CD14-positive monocyte (primary cell): ENCODE results near the gene CAMTA1. TPM values are rescaled to one million over a fixed set of nuclear protein-coding genes. Genes with fewer than 3 reads are reported as not detected.

Source experiments
- DNase-seq, 3 donors: peaks; one replicate each; pipeline ENCODE4 v3.0.0-alpha.2; 2011 to 2022
- H2AFZ ChIP-seq: 2 replicates; pipeline ENCODE4 v1.6.0; 2012; ENCODE audit warnings: mild to moderate bottlenecking, low read depth, low read length, inconsistent platforms; ENCODE audit not compliant: insufficient read depth, poor library complexity, severe bottlenecking
- H3K27ac ChIP-seq, 2 donors: 1 replicate in 1 of 2; 2 replicates in 1 of 2; pipeline ENCODE4 v1.5.1; 2012 to 2013; ENCODE audit warnings: low read length in 2 of 2, control low read depth in 1 of 2, inconsistent platforms in 1 of 2, low read depth in 1 of 2, mild to moderate bottlenecking in 1 of 2
- H3K27me3 ChIP-seq, 2 donors: one replicate each; pipeline versions ENCODE4 v1.6.0 to v1.6.1; 2011 to 2013; ENCODE audit warnings: low read length in 2 of 2; ENCODE audit not compliant: control insufficient read depth in 2 of 2, insufficient read depth in 2 of 2
- H3K36me3 ChIP-seq, 2 donors: replicated peaks in 1 of 2; 1 replicate in 1 of 2; 2 replicates in 1 of 2; pipeline versions ENCODE4 v1.5.1 to v1.6.1; 2012 to 2013; ENCODE audit warnings: low read length in 2 of 2, control low read depth in 1 of 2, inconsistent platforms in 1 of 2, mild to moderate bottlenecking in 1 of 2; ENCODE audit not compliant: insufficient read depth in 2 of 2, control insufficient read depth in 1 of 2
- H3K4me1 ChIP-seq, 2 donors: 1 replicate in 1 of 2; 2 replicates in 1 of 2; pipeline versions ENCODE4 v1.5.1 to v1.6.1; 2012 to 2013; ENCODE audit warnings: low read length in 2 of 2, control low read depth in 1 of 2, inconsistent platforms in 1 of 2, mild to moderate bottlenecking in 1 of 2, moderate library complexity in 1 of 2; ENCODE audit not compliant: insufficient read depth in 2 of 2, control insufficient read depth in 1 of 2
- H3K4me2 ChIP-seq: replicated peaks from 2 replicates; pipeline ENCODE3; 2012; ENCODE audit warnings: low read length, moderate library complexity, mild to moderate bottlenecking; ENCODE audit not compliant: poor library complexity, severe bottlenecking; ENCODE audit errors: extremely low read depth
- H3K4me3 ChIP-seq, 3 experiments: fragments of 200-600 bp in 1 of 3; sonication (generic) in 1 of 3; replicated peaks in 1 of 3; 1 replicate in 2 of 3; 2 replicates in 1 of 3; pipeline ENCODE4 v1.5.1; 2011 to 2013; ENCODE audit warnings: low read length in 3 of 3, mild to moderate bottlenecking in 3 of 3, control low read depth in 2 of 3, low read depth in 2 of 3, inconsistent platforms in 1 of 3, moderate library complexity in 1 of 3
- H3K79me2 ChIP-seq: 2 replicates; pipeline ENCODE4 v1.6.0; 2012; ENCODE audit warnings: mild to moderate bottlenecking, control low read depth, inconsistent platforms, low read length, moderate library complexity; ENCODE audit not compliant: insufficient read depth
- H3K9ac ChIP-seq: 2 replicates; pipeline ENCODE4 v1.6.0; 2017; ENCODE audit warnings: low read length, mild to moderate bottlenecking; ENCODE audit not compliant: insufficient read depth, poor library complexity, severe bottlenecking
- H3K9me3 ChIP-seq, 2 donors: replicated peaks in 1 of 2; 1 replicate in 1 of 2; 2 replicates in 1 of 2; pipeline versions ENCODE4 v1.5.1 to v1.6.1; 2012 to 2013; ENCODE audit warnings: low read length in 2 of 2, control low read depth in 1 of 2; ENCODE audit not compliant: control insufficient read depth in 1 of 2, insufficient read depth in 1 of 2
- H4K20me1 ChIP-seq: 2 replicates; pipeline ENCODE4 v1.6.0; 2012; ENCODE audit warnings: mild to moderate bottlenecking, low read length, control low read depth, moderate library complexity; ENCODE audit not compliant: insufficient read depth
- H3K27ac Mint-ChIP-seq, 7 donors: one replicate each; pipeline ENCODE4 v1.8.0; 2020; ENCODE audit warnings: mild to moderate bottlenecking in 7 of 7, mixed read lengths in 7 of 7, moderate library complexity in 6 of 7, inconsistent platforms in 2 of 7
- H3K27me3 Mint-ChIP-seq, 3 donors: one replicate each; pipeline ENCODE4 v1.8.0; 2021 to 2022; ENCODE audit warnings: low read depth in 3 of 3, mild to moderate bottlenecking in 3 of 3, mixed read lengths in 3 of 3, moderate library complexity in 3 of 3, inconsistent platforms in 1 of 3
- H3K36me3 Mint-ChIP-seq, 2 donors: one replicate each; pipeline ENCODE4 v1.8.0; 2020; ENCODE audit warnings: mixed read lengths in 2 of 2, inconsistent platforms in 1 of 2, mild to moderate bottlenecking in 1 of 2
- H3K4me1 Mint-ChIP-seq: one replicate; pipeline ENCODE4 v1.8.0; 2020; ENCODE audit warnings: mild to moderate bottlenecking, mixed read lengths
- H3K4me3 Mint-ChIP-seq, 2 donors: one replicate each; pipeline ENCODE4 v1.8.0; 2020; ENCODE audit warnings: mild to moderate bottlenecking in 2 of 2, mixed read lengths in 2 of 2, moderate library complexity in 1 of 2
- H3K9me3 Mint-ChIP-seq, 7 donors: one replicate each; pipeline ENCODE4 v1.8.0; 2020 to 2022; ENCODE audit warnings: mixed read lengths in 7 of 7, mild to moderate bottlenecking in 6 of 7, moderate library complexity in 6 of 7, inconsistent platforms in 2 of 7
- CTCF ChIP-seq: fragments of 200-600 bp; IDR thresholded peaks from one replicate; pipeline ENCODE4 v1.8.0; 2022; ENCODE audit warnings: antibody characterized with exemption, mild to moderate bottlenecking
- WGBS: methylation state at CpG from one replicate; pipeline ENCODE4 v1.1.5; 2013; ENCODE audit warnings: missing lambda C conversion rate; ENCODE audit not compliant: insufficient coverage; 5-methylcytosine and 5-hydroxymethylcytosine counted together
- intact Hi-C, 2 donors: fragments of 100-400 bp; cut with micrococcal nuclease; formaldehyde crosslinking; loops; one replicate each; pipeline versions ENCODE4 v1.15.0 to v1.15.1; 2023
- polyA plus RNA-seq, 3 donors: library from polyadenylated mRNA; depleted of rRNA in 1 of 3; unstranded in 2 of 3; stranded (reverse) in 1 of 3; fragments of 300-500 nt in 2 of 3; fragments of >200 nt in 1 of 3; fragmentation: Illumina TruSeq in 2 of 3; gene quantifications; 1 replicate in 2 of 3; 2 replicates in 1 of 3; pipeline ENCODE4 v1.2.3, GENCODE V29; 2012 to 2021

The CAMTA1 gene
- polyA plus RNA-seq, 3 donors = 52.0 to 89.6 (median 78.3) TPM

- TF ChIP-seq CTCF = no peak
Measured at GRCh38 chr1:7594002-7594713, 808.9 kb downstream of the CAMTA1 start.

GRCh38 chr1:7594714-7595295 lies 809.6 kb downstream of the CAMTA1 start:
- Histone ChIP-seq H3K27me3 (no peaks in the 10 kb centered on the region), H3K9ac (no peak overlapping the region), H4K20me1 (no peaks in the 10 kb centered on the region), H3K4me1 (no peaks in the 10 kb centered on the region), H3K4me2 (no peak overlapping the region), H3K9me3 (no peaks in the 10 kb centered on the region), H3K4me3 (no peak overlapping the region), H3K27ac (no peak overlapping the region), H3K79me2 (no peaks in the 10 kb centered on the region), H3K36me3 (no peaks in the 10 kb centered on the region), H2AFZ (no peak overlapping the region)
- H3K4me3 Mint-ChIP-seq = no peak overlapping the region
- no peaks in the 10 kb centered on the region for H3K36me3 Mint-ChIP-seq
- H3K9me3 Mint-ChIP-seq = peaks cover 0 to 7% (median 3%) of the 10 kb centered on the region in 7 donors
- H3K4me1 Mint-ChIP-seq = no peaks in the 10 kb centered on the region
- intact Hi-C loops = no loop called here
- no peak overlapping the region for H3K27ac Mint-ChIP-seq
- DNase-seq = no peak
- H3K27me3 Mint-ChIP-seq = peaks cover 1 to 8% (median 7%) of the 10 kb centered on the region in 3 donors
- TF ChIP-seq CTCF = no peak
- 94% methylated on average over 12 of the region's 13 CpGs for whole genome bisulfite sequencing

More at GRCh38 chr1:7594002-7594713, 808.9 kb downstream of the CAMTA1 start:
- H3K4me1 ChIP-seq = no peaks in the 10 kb centered on the region
- no peaks in the 10 kb centered on the region for H3K4me1 Mint-ChIP-seq
- no peaks in the 10 kb centered on the region for H3K9me3 ChIP-seq
- intact Hi-C loops = no loop called here
- no peak overlapping the region for H2AFZ ChIP-seq
- no peaks in the 10 kb centered on the region for H3K27me3 ChIP-seq
- H3K4me2 ChIP-seq = no peak overlapping the region
- H3K27ac ChIP-seq = no peak overlapping the region
- no peaks in the 10 kb centered on the region for H3K36me3 Mint-ChIP-seq
- H3K79me2 ChIP-seq = no peaks in the 10 kb centered on the region
- peaks cover 0 to 4% (median under 1%) of the 10 kb centered on the region in 7 donors for H3K9me3 Mint-ChIP-seq
- DNase-seq = no peak
- 74% methylated on average over 5 of the region's 5 CpGs for WGBS
- peaks cover 1 to 8% (median 7%) of the 10 kb centered on the region in 3 donors for H3K27me3 Mint-ChIP-seq
- H4K20me1 ChIP-seq = no peaks in the 10 kb centered on the region
- H3K9ac ChIP-seq = no peak overlapping the region
- H3K4me3 ChIP-seq = no peak overlapping the region
- no peak overlapping the region for H3K27ac Mint-ChIP-seq
- H3K4me3 Mint-ChIP-seq = no peak overlapping the region
- no peaks in the 10 kb centered on the region for H3K36me3 ChIP-seq
